Neutrophil (primary cell): ENCODE measurements around the gene SP1.
"Not testable (repeated sequence)": the region's sequence is repeated elsewhere in the genome, so short reads cannot be mapped to it uniquely, and the experiment has no call there.

Experiments used
- H3K27ac ChIP-seq: fragments of 200-600 bp; sonication (generic); 2 replicates; pipeline ENCODE4 v1.5.1; 2016; ENCODE audit warnings: mild to moderate bottlenecking, moderate library complexity
- H3K27me3 ChIP-seq: fragments of 200-600 bp; sonication (generic); 2 replicates; pipeline ENCODE4 v1.6.0; 2016; ENCODE audit warnings: mild to moderate bottlenecking
- H3K36me3 ChIP-seq: fragments of 200-600 bp; sonication (generic); 2 replicates; pipeline ENCODE4 v1.5.1; 2017
- H3K4me1 ChIP-seq, 2 experiments: fragments of 200-600 bp in 1 of 2; sonication (generic) in 1 of 2; 1 replicate in 1 of 2; 2 replicates in 1 of 2; pipeline versions ENCODE4 v1.5.1 to v1.6.1; 2013 to 2016; ENCODE audit warnings: low read depth in 1 of 2, low read length in 1 of 2, mild to moderate bottlenecking in 1 of 2, moderate library complexity in 1 of 2; ENCODE audit not compliant: control insufficient read depth in 1 of 2, insufficient read depth in 1 of 2
- H3K4me3 ChIP-seq, 2 experiments: fragments of 200-600 bp in 1 of 2; sonication (generic) in 1 of 2; 1 replicate in 1 of 2; 2 replicates in 1 of 2; pipeline ENCODE4 v1.5.1; 2013 to 2016; ENCODE audit warnings: low read depth in 1 of 2, low read length in 1 of 2, mild to moderate bottlenecking in 1 of 2, moderate library complexity in 1 of 2
- H3K9me3 ChIP-seq: fragments of 200-600 bp; sonication (generic); 2 replicates; pipeline ENCODE4 v1.5.1; 2016
- CTCF ChIP-seq: fragments of 200-600 bp; sonication (generic); IDR thresholded peaks from 2 replicates; pipeline ENCODE4 v1.5.1; 2016; ENCODE audit warnings: antibody characterized with exemption

The SP1 gene

GRCh38 chr12:53419756-53420155 is 39.8 kb downstream of the SP1 start:
- peaks cover 4 to 15% of the 10 kb centered on the region in 2 experiments for H3K4me1 ChIP-seq
- no peak for TF ChIP-seq CTCF
- H3K27ac ChIP-seq = no peak overlapping the region
- no peaks in the 10 kb centered on the region for H3K9me3 ChIP-seq
- no peak overlapping the region for H3K4me3 ChIP-seq
- H3K36me3 ChIP-seq = peaks cover 4% of the 10 kb centered on the region
- no peaks in the 10 kb centered on the region for H3K27me3 ChIP-seq

DNA sequence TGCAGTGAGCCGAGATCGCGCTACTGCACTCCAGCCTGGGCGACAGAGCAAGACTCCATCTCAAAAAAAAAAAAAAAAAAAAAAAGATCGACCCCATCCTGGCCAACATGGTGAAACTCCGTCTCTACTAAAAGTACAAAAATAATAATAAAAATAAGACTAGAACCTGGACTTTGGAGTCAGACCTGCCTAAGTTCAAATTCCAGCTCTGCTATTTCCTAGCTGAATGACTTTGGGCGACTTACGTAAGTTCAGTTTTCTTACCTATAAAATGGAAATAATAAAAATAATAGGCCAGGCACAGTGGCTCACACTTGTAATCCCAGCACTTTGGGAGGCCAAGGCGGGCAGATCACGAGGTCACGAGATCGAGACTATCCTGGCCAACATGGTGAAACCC is 42.3 kb downstream of the SP1 start:
- peaks cover 4 to 11% of the 10 kb centered on the region in 2 experiments for H3K4me1 ChIP-seq
- H3K27me3 ChIP-seq, H3K36me3 ChIP-seq, H3K9me3 ChIP-seq, H3K27ac ChIP-seq, H3K4me3 ChIP-seq: not testable (repeated sequence)

DNA sequence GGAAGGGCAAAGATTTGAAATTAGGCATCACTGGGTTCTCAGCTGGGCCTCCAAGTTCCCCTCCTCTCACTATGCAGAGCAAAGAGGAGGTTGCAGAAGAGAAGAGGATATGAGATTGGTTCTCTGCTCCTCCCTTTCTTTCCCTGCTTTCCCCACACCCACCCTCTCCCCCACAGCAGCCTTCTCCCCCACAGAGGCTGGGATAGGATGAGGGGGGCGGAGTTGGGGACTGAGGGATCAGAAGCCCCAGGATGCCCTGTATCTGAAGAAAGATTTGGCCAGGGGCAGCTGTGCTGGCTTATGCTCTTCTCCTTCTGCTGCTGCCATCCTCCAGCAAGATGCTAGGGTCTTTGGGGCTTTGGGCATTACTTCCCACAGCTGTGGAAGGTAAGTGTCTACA is 43.6 kb downstream of the SP1 start, which contains the start of gene AMHR2:
Gene AMHR2, plus strand, starts transcription at position 259 of the 400 bp plus-strand sequence. Its CDS starts 80 bp downstream, at position 339.
- H3K27me3 ChIP-seq = no peaks in the 10 kb centered on the region
- TF ChIP-seq CTCF = no peak
- peaks cover 4 to 6% of the 10 kb centered on the region in 2 experiments for H3K4me1 ChIP-seq
- no peak within 1 kb of the TSS for H3K4me3 ChIP-seq
- no peak within 1 kb of the TSS for H3K27ac ChIP-seq
- no peaks in the 10 kb centered on the region for H3K36me3 ChIP-seq
- H3K9me3 ChIP-seq = no peaks in the 10 kb centered on the region

DNA sequence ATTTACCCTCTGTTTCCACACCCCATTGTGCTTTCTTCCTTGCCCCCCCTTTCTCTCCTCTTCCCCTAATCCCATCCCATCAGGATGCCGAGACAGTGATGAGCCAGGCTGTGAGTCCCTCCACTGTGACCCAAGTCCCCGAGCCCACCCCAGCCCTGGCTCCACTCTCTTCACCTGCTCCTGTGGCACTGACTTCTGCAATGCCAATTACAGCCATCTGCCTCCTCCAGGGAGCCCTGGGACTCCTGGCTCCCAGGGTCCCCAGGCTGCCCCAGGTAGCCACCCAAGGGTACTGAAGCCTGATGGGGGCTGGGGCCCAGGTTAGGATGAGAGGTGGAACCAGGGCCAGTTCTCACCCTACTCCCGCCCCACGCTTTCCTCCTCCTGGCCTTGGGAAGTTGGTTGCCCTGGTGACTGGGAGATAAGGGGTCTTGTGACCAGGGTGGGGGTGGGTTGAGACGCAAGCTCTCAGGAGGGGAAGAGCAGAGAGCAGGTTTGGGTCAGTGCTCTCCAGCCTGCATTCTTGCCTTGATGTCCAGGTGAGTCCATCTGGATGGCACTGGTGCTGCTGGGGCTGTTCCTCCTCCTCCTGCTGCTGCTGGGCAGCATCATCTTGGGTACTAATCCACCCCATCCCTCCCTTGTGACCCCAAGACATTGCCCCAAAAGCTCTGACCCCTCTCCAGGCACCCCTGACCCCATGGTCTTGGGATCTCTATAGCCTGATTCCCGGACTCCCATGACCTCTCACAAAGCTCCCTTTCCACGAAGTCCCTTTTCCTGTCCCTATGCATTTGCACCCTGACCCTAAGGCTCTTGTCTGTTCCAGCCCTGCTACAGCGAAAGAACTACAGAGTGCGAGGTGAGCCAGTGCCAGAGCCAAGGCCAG is 44.9 kb downstream of the SP1 start:
- Histone ChIP-seq H3K36me3 (no peaks in the 10 kb centered on the region), H3K27ac (no peak overlapping the region), H3K4me3 (no peak overlapping the region), H3K9me3 (no peaks in the 10 kb centered on the region), H3K27me3 (no peaks in the 10 kb centered on the region), H3K4me1 (peaks cover 11 to 15% of the 10 kb centered on the region in 2 experiments)
- TF ChIP-seq CTCF = no peak

- H3K27ac ChIP-seq = no peak overlapping the region
- no peaks in the 10 kb centered on the region for H3K27me3 ChIP-seq
- H3K9me3 ChIP-seq = no peaks in the 10 kb centered on the region
- H3K4me3 ChIP-seq = no peak overlapping the region
- H3K4me1 ChIP-seq = peaks cover 17 to 18% of the 10 kb centered on the region in 2 experiments
- H3K36me3 ChIP-seq = no peaks in the 10 kb centered on the region
- TF ChIP-seq CTCF = no peak
Observed at GRCh38 chr12:53425515-53426150, 45.7 kb downstream of the SP1 start.
